ENCODE measurements around the gene NRIP1.

NRIP1 gene

DNA sequence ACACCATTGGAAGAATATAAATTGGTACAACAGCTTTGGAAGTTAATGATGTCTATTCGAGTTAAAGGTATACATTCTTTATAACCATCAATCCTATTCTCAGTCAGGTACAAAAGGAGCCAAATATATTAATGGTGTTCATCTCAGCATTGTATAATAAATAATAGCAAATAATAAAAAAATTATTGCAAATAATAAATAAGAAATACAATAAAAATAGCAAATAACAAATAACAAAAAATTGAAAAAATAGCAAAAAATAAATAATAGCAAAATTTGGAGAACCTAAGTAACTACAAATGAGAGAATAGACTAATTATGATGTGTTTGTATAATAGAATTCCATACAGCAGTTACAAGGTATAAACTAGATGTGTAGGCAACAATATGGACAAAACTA is 25.6 kb upstream of the NRIP1 start:
- Histone ChIP-seq H2AK5ac (ENCODE audit: low read length, severe bottlenecking) (no peak overlapping the region), H3K79me1 (replicated peaks; ENCODE audit: low read length, poor library complexity, severe bottlenecking) (no peaks in the 10 kb centered on the region)
- no peak for DNase-seq

DNA sequence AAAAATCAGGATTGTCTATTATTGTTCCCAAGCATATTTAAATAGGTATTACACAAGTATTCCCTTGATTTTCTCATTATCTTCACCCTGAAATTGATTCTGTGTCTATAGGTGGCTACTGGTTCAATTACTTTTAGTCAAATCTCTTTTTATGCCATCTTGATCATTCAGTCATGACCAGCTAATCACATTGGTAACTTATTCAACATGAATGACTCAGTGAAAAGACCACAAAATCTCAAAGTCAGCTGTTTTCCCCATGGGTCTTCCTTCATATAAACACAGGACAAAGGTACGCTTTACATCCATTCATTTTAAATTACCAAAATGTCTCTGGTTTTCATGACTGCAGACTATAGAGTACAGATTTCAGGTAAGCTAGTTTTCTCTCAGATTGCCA is 23.7 kb upstream of the NRIP1 start:
- Histone ChIP-seq H2AK5ac (ENCODE audit: low read length, severe bottlenecking) (no peak overlapping the region), H3K27me3 (ENCODE audit: control insufficient read depth in 1 of 2, insufficient read depth in 1 of 2, low read length in 2 of 2) (no peaks in the 10 kb centered on the region), H3K79me1 (replicated peaks; ENCODE audit: low read length, poor library complexity, severe bottlenecking) (no peaks in the 10 kb centered on the region), H3K9me3 (ENCODE audit: control insufficient read depth, low read length) (no peaks in the 10 kb centered on the region), H3K9ac (ENCODE audit: low read length) (no peak overlapping the region), H3K23ac (ENCODE audit: low read length in 2 of 2) (no peak overlapping the region), H3K4me1 (ENCODE audit: control insufficient read depth, insufficient read depth, low read depth, low read length) (no peaks in the 10 kb centered on the region), H3K27ac (ENCODE audit: low read length, poor library complexity, severe bottlenecking) (no peak overlapping the region), H3K36me3 (ENCODE audit: control insufficient read depth in 1 of 2, insufficient read depth in 2 of 2, low read depth in 1 of 2, low read length in 2 of 2) (no peaks in the 10 kb centered on the region), H2BK12ac (ENCODE audit: low read length in 2 of 2) (no peak overlapping the region), H3K4me3 (ENCODE audit: insufficient read depth in 1 of 2, low read depth in 1 of 2, low read length in 2 of 2) (no peak overlapping the region), H4K8ac (ENCODE audit: low read length) (no peak overlapping the region), H2BK120ac (ENCODE audit: low read depth, low read length) (no peak overlapping the region), H3K4me2 (ENCODE audit: low read length, poor library complexity, severe bottlenecking) (no peak overlapping the region), H4K91ac (ENCODE audit: low read length) (no peak overlapping the region), H2BK5ac (ENCODE audit: low read depth, low read length, poor library complexity, severe bottlenecking) (no peak overlapping the region), H3K4ac (ENCODE audit: low read depth in 1 of 2, low read length in 2 of 2) (no peak overlapping the region), H3K18ac (ENCODE audit: low read depth in 1 of 2, low read length in 2 of 2) (no peak overlapping the region), H2BK15ac (ENCODE audit: low read depth, poor library complexity, severe bottlenecking) (no peak overlapping the region), H3K14ac (ENCODE audit: low read length in 2 of 2) (no peak overlapping the region), H2AFZ (ENCODE audit: low read depth, low read length) (no peak overlapping the region)
- DNase-seq, result no peak
- WGBS, result 86% methylated on average over 1 of the region's 1 CpG

More for the DNA sequence above, 25.6 kb upstream of the NRIP1 start:
- no peak overlapping the region for H3K27ac ChIP-seq (ENCODE audit: low read length, poor library complexity, severe bottlenecking)
- H3K9ac ChIP-seq (ENCODE audit: low read length), result no peak overlapping the region
- H3K9me3 ChIP-seq (ENCODE audit: control insufficient read depth, low read length), result no peaks in the 10 kb centered on the region
- no peaks in the 10 kb centered on the region for H3K27me3 ChIP-seq (ENCODE audit: control insufficient read depth in 1 of 2, insufficient read depth in 1 of 2, low read length in 2 of 2)
- H4K91ac ChIP-seq (ENCODE audit: low read length), result no peak overlapping the region
- H3K4me1 ChIP-seq (ENCODE audit: control insufficient read depth, insufficient read depth, low read depth, low read length), result no peaks in the 10 kb centered on the region
- no peak overlapping the region for H2BK120ac ChIP-seq (ENCODE audit: low read depth, low read length)
- H3K18ac ChIP-seq (ENCODE audit: low read depth in 1 of 2, low read length in 2 of 2), result no peak overlapping the region
- H2BK12ac ChIP-seq (ENCODE audit: low read length in 2 of 2), result no peak overlapping the region
- no peak overlapping the region for H3K4ac ChIP-seq (ENCODE audit: low read depth in 1 of 2, low read length in 2 of 2)
- H3K23ac ChIP-seq (ENCODE audit: low read length in 2 of 2), result no peak overlapping the region
- H3K14ac ChIP-seq (ENCODE audit: low read length in 2 of 2), result no peak overlapping the region
- no peak overlapping the region for H3K4me2 ChIP-seq (ENCODE audit: low read length, poor library complexity, severe bottlenecking)
- no peak overlapping the region for H2BK5ac ChIP-seq (ENCODE audit: low read depth, low read length, poor library complexity, severe bottlenecking)
- H4K8ac ChIP-seq (ENCODE audit: low read length), result no peak overlapping the region
- no peak overlapping the region for H2BK15ac ChIP-seq (ENCODE audit: low read depth, poor library complexity, severe bottlenecking)
- H3K4me3 ChIP-seq (ENCODE audit: insufficient read depth in 1 of 2, low read depth in 1 of 2, low read length in 2 of 2), result no peak overlapping the region
- no CpG with 5 or more reads among the region's 1 CpG for WGBS
- H2AFZ ChIP-seq (ENCODE audit: low read depth, low read length), result no peak overlapping the region
- no peaks in the 10 kb centered on the region for H3K36me3 ChIP-seq (ENCODE audit: control insufficient read depth in 1 of 2, insufficient read depth in 2 of 2, low read depth in 1 of 2, low read length in 2 of 2)

DNA sequence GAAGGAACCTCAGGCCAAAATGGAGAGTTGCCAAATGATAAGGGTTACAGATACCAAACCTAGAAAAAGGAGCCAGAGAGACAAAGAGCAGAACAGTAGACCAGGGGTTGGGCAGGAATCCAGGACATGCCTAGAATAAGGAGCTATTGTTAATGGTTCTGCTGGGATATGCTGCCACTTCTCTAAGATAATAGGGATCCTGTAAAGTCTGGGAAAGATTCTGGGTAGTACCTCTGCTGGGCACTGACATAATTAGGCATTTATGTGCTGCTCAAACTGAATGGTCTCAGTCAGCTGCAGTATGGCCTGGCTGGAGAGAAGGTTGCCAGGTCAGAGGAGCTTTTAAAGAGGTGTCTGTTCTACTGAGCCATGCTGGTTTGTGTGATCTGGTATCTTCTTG is 19.9 kb upstream of the NRIP1 start:
- Histone ChIP-seq H3K27ac (ENCODE audit: low read length, poor library complexity, severe bottlenecking) (no peak overlapping the region), H3K27me3 (ENCODE audit: control insufficient read depth in 1 of 2, insufficient read depth in 1 of 2, low read length in 2 of 2) (no peaks in the 10 kb centered on the region), H3K4me1 (ENCODE audit: control insufficient read depth, insufficient read depth, low read depth, low read length) (no peaks in the 10 kb centered on the region), H3K9ac (ENCODE audit: low read length) (no peak overlapping the region), H3K18ac (ENCODE audit: low read depth in 1 of 2, low read length in 2 of 2) (no peak overlapping the region), H3K36me3 (ENCODE audit: control insufficient read depth in 1 of 2, insufficient read depth in 2 of 2, low read depth in 1 of 2, low read length in 2 of 2) (no peaks in the 10 kb centered on the region), H2BK12ac (ENCODE audit: low read length in 2 of 2) (no peak overlapping the region), H3K4me3 (ENCODE audit: insufficient read depth in 1 of 2, low read depth in 1 of 2, low read length in 2 of 2) (no peak overlapping the region), H4K91ac (ENCODE audit: low read length) (no peak overlapping the region), H2BK5ac (ENCODE audit: low read depth, low read length, poor library complexity, severe bottlenecking) (no peak overlapping the region), H3K79me1 (replicated peaks; ENCODE audit: low read length, poor library complexity, severe bottlenecking) (no peaks in the 10 kb centered on the region), H3K4ac (ENCODE audit: low read depth in 1 of 2, low read length in 2 of 2) (no peak overlapping the region), H4K8ac (ENCODE audit: low read length) (no peak overlapping the region), H2AFZ (ENCODE audit: low read depth, low read length) (no peak overlapping the region), H3K9me3 (ENCODE audit: control insufficient read depth, low read length) (no peaks in the 10 kb centered on the region), H3K23ac (ENCODE audit: low read length in 2 of 2) (no peak overlapping the region), H3K4me2 (ENCODE audit: low read length, poor library complexity, severe bottlenecking) (no peak overlapping the region), H3K14ac (ENCODE audit: low read length in 2 of 2) (no peak overlapping the region), H2AK5ac (ENCODE audit: low read length, severe bottlenecking) (no peak overlapping the region), H2BK15ac (ENCODE audit: low read depth, poor library complexity, severe bottlenecking) (no peak overlapping the region), H2BK120ac (ENCODE audit: low read depth, low read length) (no peak overlapping the region)
- DNase-seq, result no peak

DNA sequence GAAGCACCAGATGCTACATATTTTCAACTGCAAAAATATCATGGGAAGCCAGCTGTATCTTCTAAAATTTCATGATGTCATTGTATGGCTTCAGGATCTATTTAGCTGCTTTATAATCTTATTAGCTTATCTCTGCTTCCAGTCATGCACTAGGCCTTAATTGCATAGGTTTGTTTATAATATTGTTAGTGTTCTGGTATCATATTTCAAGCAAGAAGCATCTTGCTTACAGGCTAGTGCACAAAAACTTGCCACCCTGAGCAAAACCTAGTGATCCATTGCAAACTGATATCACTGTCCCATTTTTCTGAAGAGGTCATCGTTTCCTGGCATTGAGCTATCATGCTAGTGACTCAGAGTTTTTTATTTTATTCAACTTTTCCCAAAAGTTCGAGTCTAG is 15.7 kb upstream of the NRIP1 start:
- Histone ChIP-seq H2BK5ac (ENCODE audit: low read depth, low read length, poor library complexity, severe bottlenecking) (no peak overlapping the region), H3K4me1 (ENCODE audit: control insufficient read depth, insufficient read depth, low read depth, low read length) (peaks cover 3% of the 10 kb centered on the region), H2BK120ac (ENCODE audit: low read depth, low read length) (no peak overlapping the region), H3K36me3 (ENCODE audit: control insufficient read depth in 1 of 2, insufficient read depth in 2 of 2, low read depth in 1 of 2, low read length in 2 of 2) (no peaks in the 10 kb centered on the region), H3K9ac (ENCODE audit: low read length) (no peak overlapping the region), H3K4me2 (ENCODE audit: low read length, poor library complexity, severe bottlenecking) (no peak overlapping the region), H3K79me1 (replicated peaks; ENCODE audit: low read length, poor library complexity, severe bottlenecking) (no peaks in the 10 kb centered on the region), H2BK12ac (ENCODE audit: low read length in 2 of 2) (no peak overlapping the region), H3K23ac (ENCODE audit: low read length in 2 of 2) (no peak overlapping the region), H3K14ac (ENCODE audit: low read length in 2 of 2) (no peak overlapping the region), H3K18ac (ENCODE audit: low read depth in 1 of 2, low read length in 2 of 2) (no peak overlapping the region), H3K4ac (ENCODE audit: low read depth in 1 of 2, low read length in 2 of 2) (no peak overlapping the region), H4K8ac (ENCODE audit: low read length) (no peak overlapping the region), H3K9me3 (ENCODE audit: control insufficient read depth, low read length) (no peaks in the 10 kb centered on the region), H2AFZ (ENCODE audit: low read depth, low read length) (no peak overlapping the region), H3K27ac (ENCODE audit: low read length, poor library complexity, severe bottlenecking) (no peak overlapping the region), H2AK5ac (ENCODE audit: low read length, severe bottlenecking) (no peak overlapping the region), H3K4me3 (ENCODE audit: insufficient read depth in 1 of 2, low read depth in 1 of 2, low read length in 2 of 2) (no peak overlapping the region), H3K27me3 (ENCODE audit: control insufficient read depth in 1 of 2, insufficient read depth in 1 of 2, low read length in 2 of 2) (no peaks in the 10 kb centered on the region), H4K91ac (ENCODE audit: low read length) (no peak overlapping the region), H2BK15ac (ENCODE audit: low read depth, poor library complexity, severe bottlenecking) (no peak overlapping the region)
- WGBS, result 100% methylated on average over 2 of the region's 2 CpGs
- no peak for DNase-seq

All from mesenchymal stem cell (in vitro differentiated cells and primary cell).